Measurements from ENCODE around the gene LMX1B.

Gene LMX1B

DNA sequence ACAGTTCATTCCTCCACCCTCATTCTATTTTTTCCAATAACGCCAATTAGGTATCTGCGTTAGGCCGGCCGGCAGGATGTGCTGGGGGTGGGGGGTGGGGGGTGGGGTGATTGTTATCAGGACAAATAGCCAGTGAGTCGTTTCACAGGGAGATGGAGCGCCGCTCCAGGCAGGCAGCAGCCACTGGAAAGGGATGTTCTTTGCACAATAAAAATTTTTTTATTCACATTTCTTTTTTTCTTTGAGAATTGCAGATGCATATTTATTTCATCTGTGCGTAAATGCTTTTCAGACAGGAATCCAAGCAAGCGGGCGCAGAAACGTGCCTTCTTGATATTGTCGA, 4.1 kb downstream of the LMX1B start:
- DNase-seq (ENCODE audit: low read depth in 1 of 2, low spot score in 1 of 2): no peak

DNA sequence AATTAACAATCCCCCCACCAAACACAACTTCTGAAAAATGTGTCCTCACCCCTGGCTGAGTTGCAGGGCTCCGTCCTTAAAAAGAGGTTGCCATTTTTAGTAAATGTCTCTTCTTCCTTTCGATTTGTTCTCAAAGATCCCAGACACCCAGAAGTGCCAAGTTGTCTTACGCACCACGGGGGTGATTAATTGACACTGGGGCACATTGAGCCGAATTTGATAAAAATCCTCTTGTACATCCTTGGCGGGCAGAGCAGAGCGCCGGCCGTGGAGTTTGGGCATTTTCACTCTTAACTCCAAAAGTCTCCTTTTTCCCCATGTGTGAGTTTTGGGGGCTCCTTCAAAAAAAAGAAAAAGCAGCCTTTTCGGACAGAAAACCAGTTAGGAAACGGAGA, 4.5 kb downstream of the LMX1B start:
- no peak for DNase-seq (ENCODE audit: low read depth in 1 of 2, low spot score in 1 of 2)

DNA sequence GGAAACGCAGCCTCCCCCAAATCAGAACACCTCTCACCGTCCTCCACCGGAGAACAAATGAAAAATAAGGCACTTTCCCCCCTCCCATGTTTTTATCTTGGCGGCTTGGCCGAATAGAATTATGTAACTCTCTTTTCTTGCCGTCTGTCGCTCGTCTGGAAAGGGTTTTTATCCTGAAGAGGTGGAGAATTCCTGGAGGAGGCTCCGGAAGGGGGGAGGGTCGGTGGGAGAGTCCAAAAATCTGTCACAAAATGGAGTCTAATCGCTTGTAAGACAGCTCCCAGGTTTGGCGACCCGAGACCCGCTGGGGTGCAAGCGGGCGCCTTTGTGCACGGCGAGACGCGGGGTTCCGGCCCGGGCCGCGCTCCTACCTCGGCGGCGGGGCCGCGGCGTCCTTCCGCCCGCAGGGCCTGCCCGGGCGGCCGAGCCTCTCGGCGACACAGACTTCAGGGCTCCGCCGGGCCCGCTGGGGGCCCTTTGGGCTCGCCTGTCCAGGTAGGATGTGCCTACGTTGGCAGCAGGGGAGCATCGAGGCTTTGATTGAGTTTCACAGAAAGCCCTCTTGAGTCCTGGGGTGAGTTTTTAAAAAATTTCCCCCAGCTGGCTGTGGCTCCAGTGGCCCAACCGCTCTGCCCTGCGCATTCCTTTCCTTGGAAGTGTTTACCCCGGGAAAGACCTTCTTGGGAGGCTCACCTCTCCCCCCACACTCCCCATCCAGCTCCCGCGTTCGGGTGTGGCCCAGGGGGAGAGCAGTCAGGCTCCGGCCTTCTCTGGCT, 5.0 kb downstream of the LMX1B start:
- no peak for DNase-seq (ENCODE audit: low read depth in 1 of 2, low spot score in 1 of 2)

GRCh38 chr9:126619361-126620135, 5.8 kb downstream of the LMX1B start:
- no peak for DNase-seq (ENCODE audit: low read depth in 1 of 2, low spot score in 1 of 2)

GRCh38 chr9:126620478-126620877, 6.8 kb downstream of the LMX1B start:
- DNase-seq (ENCODE audit: low read depth in 1 of 2, low spot score in 1 of 2): no peak

GRCh38 chr9:126621061-126621918, 7.6 kb downstream of the LMX1B start:
- DNase-seq (ENCODE audit: low read depth in 1 of 2, low spot score in 1 of 2): no peak

DNA sequence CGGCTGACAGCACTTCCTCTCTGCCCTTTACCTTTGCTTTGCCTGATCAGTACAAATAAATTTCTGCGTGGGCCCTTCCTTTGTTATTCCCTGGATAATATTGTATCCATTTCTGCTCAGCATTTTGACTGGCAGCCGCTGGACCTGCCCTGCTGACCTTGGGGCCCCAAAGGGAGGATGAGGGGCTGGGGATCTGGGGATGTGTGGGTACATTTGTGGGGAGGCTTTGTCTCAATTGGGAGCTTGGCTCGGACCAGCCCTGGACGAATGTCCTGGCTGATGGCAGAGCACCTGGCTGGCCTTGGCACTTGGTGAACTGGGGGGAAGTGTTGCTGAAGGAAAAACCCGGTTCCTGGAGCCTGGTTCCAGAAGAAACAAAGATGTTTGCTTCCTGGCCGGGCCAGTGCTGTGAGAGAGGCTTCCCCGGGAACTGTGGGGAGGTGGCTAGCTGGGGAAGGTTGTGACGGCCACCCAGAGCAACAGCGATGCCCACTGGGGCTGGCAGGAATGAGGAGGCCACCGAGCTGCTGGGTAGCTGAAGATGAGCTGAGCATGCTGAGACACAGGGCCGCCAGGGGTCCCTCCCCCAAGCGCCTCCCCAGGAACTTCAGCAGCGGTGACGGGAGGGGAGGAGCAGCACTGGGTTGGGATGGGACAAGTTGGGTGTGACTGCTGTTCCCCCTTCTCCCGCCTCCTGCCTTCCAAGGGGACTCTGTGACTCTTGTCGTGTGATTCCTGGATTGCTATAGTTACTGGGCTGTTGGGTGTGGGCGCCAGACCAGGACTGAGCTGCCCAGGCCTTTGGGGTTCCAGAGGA, 8.4 kb downstream of the LMX1B start:
- DNase-seq (ENCODE audit: low read depth in 1 of 2, low spot score in 1 of 2): no peak

DNA sequence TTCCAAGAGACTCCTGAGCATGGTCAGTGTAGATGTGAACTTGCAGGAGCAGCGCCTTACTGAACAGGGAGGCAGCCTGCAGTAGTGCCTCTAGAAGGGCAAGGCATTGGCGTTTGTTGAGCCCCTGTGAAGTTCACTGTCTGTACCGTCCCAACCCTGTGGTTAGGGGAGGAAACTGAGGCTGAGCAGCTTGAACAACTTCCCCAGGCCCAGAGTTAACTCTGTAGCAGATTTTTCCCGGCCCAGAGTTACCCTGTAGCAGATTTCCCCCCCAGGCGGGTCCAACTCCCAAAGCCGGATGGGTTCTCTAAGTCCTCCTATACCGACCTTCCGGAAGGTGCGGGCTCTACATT, 9.6 kb downstream of the LMX1B start:
- DNase-seq (ENCODE audit: low read depth in 1 of 2, low spot score in 1 of 2): no peak

DNA sequence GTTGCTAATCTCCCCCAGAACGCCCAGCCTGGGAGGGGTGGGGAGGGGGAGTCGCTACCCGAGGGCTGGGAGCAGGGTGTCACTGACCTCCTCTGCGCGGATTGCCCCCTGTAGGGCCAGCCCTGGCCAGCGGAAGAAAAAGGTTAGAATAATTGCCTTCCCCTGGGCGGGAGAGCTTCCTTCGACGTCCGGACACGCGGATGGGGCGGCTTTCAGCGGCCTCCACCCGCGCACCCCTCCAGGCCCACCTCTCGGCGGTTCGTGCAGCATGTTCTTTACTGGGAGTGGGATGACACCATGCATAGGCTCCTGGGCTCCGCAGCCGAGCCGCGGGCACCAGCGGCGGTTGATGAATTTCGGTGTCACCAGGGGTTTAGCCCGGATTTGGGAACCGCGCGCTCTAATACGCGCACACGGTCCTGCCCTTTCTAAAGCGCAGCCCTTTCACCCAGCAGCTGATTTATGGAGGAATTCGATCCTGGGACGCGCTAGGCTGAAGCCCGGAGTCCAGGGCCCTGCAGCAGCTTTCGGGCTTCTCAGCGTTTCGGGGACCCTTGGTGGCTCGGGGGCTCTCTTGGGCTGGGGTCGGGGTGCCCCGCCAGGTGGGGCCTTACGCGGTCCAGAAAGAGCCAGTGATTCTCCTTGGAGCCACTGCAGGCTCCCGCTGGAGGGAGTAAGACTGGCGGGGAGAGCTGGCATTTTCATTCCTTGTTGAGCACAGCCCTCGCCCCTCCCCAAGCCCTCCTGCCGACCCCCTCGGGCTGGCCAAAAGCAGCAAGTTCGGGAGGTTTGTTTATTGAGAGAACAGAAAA, 10.1 kb downstream of the LMX1B start:
- DNase-seq (ENCODE audit: low read depth in 1 of 2, low spot score in 1 of 2): no peak

DNA sequence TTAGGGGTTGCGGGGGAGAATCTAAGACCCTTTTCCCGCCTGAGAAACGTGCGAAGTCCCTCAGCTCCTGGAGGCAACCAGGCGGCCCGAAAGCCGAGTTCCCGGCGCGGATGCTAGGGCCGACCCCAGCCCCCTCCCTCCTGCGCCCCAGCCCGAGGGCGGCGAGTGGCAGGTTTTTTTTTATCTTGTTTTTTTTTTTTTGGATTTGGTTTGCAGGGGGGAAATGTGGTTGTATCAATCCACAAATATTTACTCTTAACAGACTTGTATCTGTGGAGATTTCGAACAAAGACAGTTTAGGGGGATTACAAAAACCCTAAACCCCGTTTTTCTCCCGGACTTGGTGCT, 10.7 kb downstream of the LMX1B start:
- no peak for DNase-seq (ENCODE audit: low read depth in 1 of 2, low spot score in 1 of 2)

GRCh38 chr9:126624912-126625311, 11.2 kb downstream of the LMX1B start:
- DNase-seq (ENCODE audit: low read depth in 1 of 2, low spot score in 1 of 2): no peak

DNA sequence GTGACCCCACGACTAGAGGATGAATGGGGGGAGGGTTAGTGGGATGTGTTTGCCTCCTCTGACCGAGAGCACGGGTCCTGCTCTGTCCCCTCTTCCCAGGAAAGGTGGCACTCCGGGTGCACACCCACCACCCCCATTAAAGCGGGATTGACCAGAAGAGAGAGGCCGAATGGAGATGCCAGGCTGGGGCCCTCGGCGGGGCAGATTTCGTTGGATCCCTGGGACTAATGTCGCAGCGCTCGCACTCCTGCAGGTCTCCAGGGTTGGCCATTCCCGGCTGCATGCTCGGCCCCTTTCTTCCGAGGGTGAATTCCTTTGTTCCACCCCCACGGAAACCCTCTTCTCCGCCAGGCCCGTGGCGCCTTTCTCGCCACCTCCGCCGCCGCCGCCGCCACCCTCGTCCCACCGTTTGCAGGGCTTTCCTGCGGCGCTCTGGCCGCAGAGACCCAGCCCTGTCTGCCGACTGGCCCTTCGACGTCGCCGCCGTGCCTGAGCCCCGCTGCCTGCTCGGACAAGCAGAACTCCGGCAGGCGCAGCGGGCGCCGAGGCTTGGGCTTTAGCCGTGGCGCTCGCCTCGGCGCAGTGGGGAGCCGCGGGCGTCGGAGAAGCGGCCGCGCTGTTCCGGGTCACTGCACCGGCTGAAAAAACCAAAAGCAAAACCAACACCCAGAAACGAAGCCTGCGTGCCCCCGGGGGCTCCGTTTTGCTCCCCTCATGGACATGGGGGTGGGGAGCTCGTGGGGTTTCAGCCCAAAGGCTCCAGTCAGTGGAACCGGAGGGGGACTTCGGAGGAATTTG, 11.8 kb downstream of the LMX1B start:
- no peak for DNase-seq (ENCODE audit: low read depth in 1 of 2, low spot score in 1 of 2)

DNA sequence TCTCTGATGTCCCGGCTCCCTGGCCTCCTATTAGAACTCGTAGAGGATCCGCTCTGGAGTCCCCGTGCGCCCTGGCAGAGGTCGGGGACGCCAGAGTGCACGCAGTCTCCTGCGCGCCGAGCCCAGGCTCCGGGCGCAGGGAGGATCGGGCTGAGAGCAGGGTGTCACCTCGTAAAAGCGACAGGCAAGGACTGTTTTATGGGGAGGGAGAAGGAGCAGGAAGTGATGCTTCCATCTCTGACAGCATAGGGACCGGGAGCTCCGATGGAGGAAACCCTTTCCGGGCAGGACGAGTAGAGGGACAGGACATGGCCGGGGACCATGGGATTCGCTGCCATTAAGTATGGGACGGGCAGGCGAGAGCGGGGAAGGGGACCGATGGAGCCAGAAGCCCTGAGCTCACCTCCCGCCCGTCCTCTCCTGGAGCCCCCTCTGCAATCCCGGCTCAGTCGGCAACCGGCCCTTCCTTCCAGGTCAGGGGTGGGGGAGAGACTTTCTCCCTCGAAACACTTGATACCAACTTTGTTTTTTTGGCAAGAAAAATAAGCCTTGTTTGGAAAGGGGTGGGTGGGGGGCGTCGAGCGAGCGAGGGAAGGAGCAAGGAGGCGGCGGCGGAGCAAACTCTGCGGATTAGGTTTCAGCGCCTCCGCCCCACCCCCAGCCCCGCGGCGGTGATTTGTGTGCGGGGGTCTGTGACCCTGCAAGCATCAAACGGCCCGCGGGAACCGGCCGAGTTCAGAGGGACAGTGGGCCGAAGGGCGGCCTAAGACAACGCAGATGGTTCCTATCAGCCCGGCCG, 12.6 kb downstream of the LMX1B start:
- no peak for DNase-seq (ENCODE audit: low read depth in 1 of 2, low spot score in 1 of 2)

DNA sequence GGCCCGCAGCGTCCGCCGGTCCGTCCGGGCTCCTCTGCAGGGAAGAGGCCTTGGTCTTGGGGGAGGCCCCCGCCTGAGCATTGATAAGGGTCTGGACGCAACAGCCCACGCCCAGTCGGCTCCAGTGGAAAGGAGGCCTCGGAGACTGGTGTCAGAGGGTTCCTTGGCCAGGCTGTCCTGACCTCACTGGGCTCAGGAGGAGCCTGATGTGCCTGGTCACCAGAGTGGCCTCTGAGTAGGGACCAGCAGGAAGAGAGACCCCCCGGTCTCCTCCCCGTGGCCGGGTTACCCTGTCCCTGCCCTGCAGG, 13.2 kb downstream of the LMX1B start:
- DNase-seq (ENCODE audit: low read depth in 1 of 2, low spot score in 1 of 2): no peak

GRCh38 chr9:126628146-126628545, 14.4 kb downstream of the LMX1B start:
- DNase-seq (ENCODE audit: low read depth in 1 of 2, low spot score in 1 of 2): no peak

DNA sequence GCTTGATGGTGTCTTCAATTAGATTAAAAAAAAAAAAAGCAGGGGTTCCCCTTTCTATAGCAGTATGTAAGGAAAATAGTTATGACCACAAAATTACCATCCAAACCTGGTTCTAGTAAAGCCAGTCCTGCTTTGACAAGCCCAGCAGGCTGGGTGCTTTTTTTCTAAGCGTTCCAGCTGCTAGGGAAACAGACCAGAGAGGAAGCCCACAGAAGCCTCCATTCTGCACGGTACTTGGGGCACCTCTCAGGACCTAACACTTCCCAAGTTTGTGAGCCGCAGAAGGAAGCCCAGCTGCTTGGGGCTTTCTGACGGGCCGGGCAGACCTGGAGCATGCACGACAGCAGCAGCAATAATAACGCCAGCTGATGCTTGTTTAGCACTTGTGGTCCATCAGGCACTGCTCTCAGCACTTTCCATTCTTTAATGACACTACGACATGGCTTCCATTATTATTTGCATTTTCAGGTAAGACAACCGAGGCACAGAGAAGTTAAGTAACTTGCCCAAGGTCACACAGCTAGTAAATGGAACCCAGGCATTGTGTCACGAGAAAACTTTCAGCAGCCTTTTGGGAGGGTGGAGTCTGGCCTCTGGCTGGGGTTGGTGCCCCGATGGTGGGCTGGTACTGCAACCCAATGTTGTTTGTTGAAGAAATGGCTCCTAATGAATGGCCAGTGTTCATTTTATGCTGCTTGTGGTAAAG, 15.4 kb downstream of the LMX1B start:
- DNase-seq (ENCODE audit: low read depth in 1 of 2, low spot score in 1 of 2): no peak

DNA sequence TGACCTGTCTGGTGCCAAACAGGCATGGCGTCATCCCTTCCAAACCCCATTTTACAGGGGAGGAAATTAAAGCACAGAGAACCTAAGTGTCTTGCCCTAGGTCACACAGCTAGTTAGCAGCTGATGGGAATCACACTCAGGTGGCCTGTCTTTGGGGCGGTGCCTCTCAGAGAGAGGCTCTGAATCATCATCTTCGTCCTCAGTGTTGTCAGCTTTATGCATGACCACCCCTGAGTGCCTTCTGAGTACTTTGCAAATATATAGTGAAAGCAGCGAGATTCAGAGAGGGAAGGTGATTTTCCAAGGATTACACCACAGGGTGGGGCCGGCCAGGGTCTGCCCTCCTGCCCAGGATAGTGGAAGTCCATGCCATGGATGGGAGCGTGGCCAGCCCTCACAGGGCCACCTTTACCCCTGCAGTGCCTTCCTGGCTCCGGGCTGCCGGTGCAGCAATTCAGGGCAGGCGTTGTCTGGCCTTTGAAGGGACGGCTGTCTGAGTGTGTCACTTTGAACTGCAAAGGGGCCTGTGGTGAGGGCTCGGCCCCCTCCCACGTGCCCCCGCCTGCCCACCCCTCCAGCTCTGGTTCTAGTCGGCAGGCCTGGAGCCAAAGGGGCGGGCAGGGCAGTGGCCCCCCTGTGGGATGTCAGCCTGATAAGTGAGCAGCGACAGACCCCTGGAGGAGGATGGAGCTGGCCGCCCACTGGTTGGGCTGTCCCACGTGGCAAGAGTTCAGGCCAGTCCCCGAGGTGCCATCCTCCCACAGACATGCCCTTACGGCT, 16.9 kb downstream of the LMX1B start:
- no peak for DNase-seq (ENCODE audit: low read depth in 1 of 2, low spot score in 1 of 2)

DNA sequence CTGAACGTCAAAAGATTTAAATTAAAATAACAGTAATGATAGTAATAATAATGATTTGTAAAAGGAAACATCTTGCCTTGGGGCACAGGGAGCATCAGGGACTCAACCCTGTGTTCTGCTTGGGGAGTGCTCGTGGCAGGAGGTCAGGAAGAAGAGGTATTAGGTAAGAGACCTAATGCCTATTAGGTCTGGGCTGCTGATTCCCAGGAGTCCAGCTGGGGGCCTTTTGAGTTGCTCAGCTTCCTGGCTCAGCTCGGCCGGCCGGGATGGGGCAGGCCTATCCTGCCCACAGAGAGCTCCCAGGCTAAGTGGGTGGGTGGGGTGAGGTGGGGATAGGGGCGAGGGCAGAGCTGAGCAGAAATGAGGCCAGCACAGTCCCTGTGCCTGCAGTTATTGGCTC, 17.5 kb downstream of the LMX1B start:
- no peak for DNase-seq (ENCODE audit: low read depth in 1 of 2, low spot score in 1 of 2)

Measured in stimulated activated CD4-positive, alpha-beta T cell treated with anti-CD3 and anti-CD28 coated beads, Interleukin-15, amount 100 ng/mL, for 1 hour (primary cell).